HepG2 (cell line): ENCODE results near the gene USP27X. TPM values are rescaled to one million over a fixed set of nuclear protein-coding genes. Genes with fewer than 3 reads are reported as not detected.
A peak's percentile ranks its signal among the peaks of the same experiment; 100 is the strongest.

Experiments used
- JDP2 ChIP-seq: sonication (generic); formaldehyde crosslinking; IDR thresholded peaks from 2 replicates; pipeline ENCODE4 v1.8.1; 2022; ENCODE audit warnings: missing genetic modification reagents, borderline replicate concordance
- MAF1 ChIP-seq: sonication (generic); formaldehyde crosslinking; IDR thresholded peaks from 2 replicates; pipeline ENCODE4 v1.5.0; 2020; ENCODE audit warnings: missing genetic modification reagents, borderline replicate concordance
- MBNL3 ChIP-seq: fragments of 250-450 bp; sonication (Bioruptor Pico); conservative IDR thresholded peaks from 2 replicates; pipeline ENCODE4 v1.8.0; 2022; ENCODE audit warnings: mild to moderate bottlenecking, inconsistent platforms
- NR2C2 ChIP-seq: sonication (generic); formaldehyde crosslinking; IDR thresholded peaks from 2 replicates; pipeline ENCODE4 v1.4.0; 2020; ENCODE audit warnings: missing genetic modification reagents, mild to moderate bottlenecking, moderate library complexity, borderline replicate concordance
- PHF5A ChIP-seq: IDR thresholded peaks from one replicate; pipeline ENCODE4 v1.6.1; 2018; ENCODE audit warnings: low read depth, missing genetic modification reagents; ENCODE audit not compliant: unreplicated experiment
- PRMT3 ChIP-seq: sonication (generic); formaldehyde crosslinking; IDR thresholded peaks from 2 replicates; pipeline ENCODE4 v1.8.1; 2022; ENCODE audit warnings: low read depth, mild to moderate bottlenecking, moderate library complexity, missing genetic modification reagents, borderline replicate concordance
- RELA ChIP-seq: sonication (generic); formaldehyde crosslinking; IDR thresholded peaks from 2 replicates; pipeline ENCODE4 v1.4.0; 2020; ENCODE audit warnings: missing genetic modification reagents
- SSRP1 ChIP-seq: IDR thresholded peaks from 2 replicates; pipeline ENCODE4 v1.6.1; 2016; ENCODE audit warnings: control low read depth
- TARDBP ChIP-seq: sonication (generic); formaldehyde crosslinking; IDR thresholded peaks from 2 replicates; pipeline ENCODE4 v1.8.0; 2022; ENCODE audit warnings: mild to moderate bottlenecking, missing genetic modification reagents
- TRIM24 ChIP-seq: sonication (generic); formaldehyde crosslinking; IDR thresholded peaks from 2 replicates; pipeline ENCODE4 v1.8.0; 2022; ENCODE audit warnings: mild to moderate bottlenecking, missing genetic modification reagents
- ZIK1 ChIP-seq: sonication (generic); formaldehyde crosslinking; IDR thresholded peaks from 2 replicates; pipeline ENCODE4 v1.5.0; 2020; ENCODE audit warnings: mild to moderate bottlenecking, low read depth, missing genetic modification reagents, borderline replicate concordance
- ZKSCAN1 ChIP-seq: fragments of 150-350 bp; IDR thresholded peaks from 2 replicates; pipeline ENCODE4 v1.6.1; 2014; ENCODE audit warnings: low read length
- ZNF251 ChIP-seq: sonication (generic); formaldehyde crosslinking; IDR thresholded peaks from 2 replicates; pipeline ENCODE4 v1.9.0; 2021; ENCODE audit warnings: mild to moderate bottlenecking, missing genetic modification reagents
- ZNF256 ChIP-seq: sonication (generic); formaldehyde crosslinking; conservative IDR thresholded peaks from 2 replicates; pipeline ENCODE4 v1.4.0; 2020; ENCODE audit warnings: missing genetic modification reagents
- ZNF329 ChIP-seq: sonication (generic); formaldehyde crosslinking; IDR thresholded peaks from 2 replicates; pipeline ENCODE4 v1.9.0; 2021; ENCODE audit warnings: low read depth, mild to moderate bottlenecking, missing genetic modification reagents
- ZNF446 ChIP-seq: sonication (generic); formaldehyde crosslinking; IDR thresholded peaks from 2 replicates; pipeline ENCODE4 v1.5.0; 2020; ENCODE audit warnings: mild to moderate bottlenecking, missing genetic modification reagents
- ZNF556 ChIP-seq: sonication (generic); formaldehyde crosslinking; IDR thresholded peaks from 2 replicates; pipeline ENCODE4 v1.4.0; 2020; ENCODE audit warnings: mild to moderate bottlenecking, missing genetic modification reagents, borderline replicate concordance
- ZNF577 ChIP-seq: sonication (generic); formaldehyde crosslinking; IDR thresholded peaks from 2 replicates; pipeline ENCODE4 v1.4.0; 2020; ENCODE audit warnings: mild to moderate bottlenecking, low read depth, missing genetic modification reagents, borderline replicate concordance
- polyA plus RNA-seq, 8 experiments: library from polyadenylated mRNA; depleted of rRNA in 3 of 8; stranded (reverse) in 7 of 8; unstranded in 1 of 8; fragments of >200 nt; fragmentation: Illumina TruSeq in 4 of 8; extraction: Trizol in 4 of 8; gene quantifications; 2 replicates each; pipeline versions ENCODE4 v1.2.1 to v1.2.3, GENCODE V29; 2011 to 2016; ENCODE audit warnings: low read depth in 4 of 8, missing spikeins in 1 of 8, mixed read lengths in 1 of 8; ENCODE audit not compliant: insufficient read depth in 1 of 8
- total RNA-seq, 5 experiments: library from RNA; depleted of rRNA; stranded (reverse); fragments of >200 nt; fragmentation: Illumina TruSeq; extraction: Trizol; gene quantifications; 2 replicates each; pipeline ENCODE4 v1.2.3, GENCODE V29; 2016; ENCODE audit warnings: low read depth in 1 of 5
- TF ChIP-seq, protein P1 (sequence below): sonication (generic); formaldehyde crosslinking; IDR thresholded peaks from 2 replicates; pipeline ENCODE4 v1.4.0; 2020; ENCODE audit warnings: missing genetic modification reagents
- TF ChIP-seq, protein P2 (sequence below): sonication (generic); formaldehyde crosslinking; IDR thresholded peaks from 2 replicates; pipeline ENCODE4 v1.8.0; 2022; ENCODE audit warnings: missing genetic modification reagents, mild to moderate bottlenecking, moderate library complexity, borderline replicate concordance
- TF ChIP-seq, protein P3 (sequence below): sonication (generic); formaldehyde crosslinking; IDR thresholded peaks from 2 replicates; pipeline ENCODE4 v1.8.1; 2022; ENCODE audit warnings: mild to moderate bottlenecking, missing genetic modification reagents
- TF ChIP-seq, protein P4 (sequence below): sonication (generic); formaldehyde crosslinking; IDR thresholded peaks from 2 replicates; pipeline ENCODE4 v1.4.0; 2020; ENCODE audit warnings: missing genetic modification reagents
- TF ChIP-seq, protein P5 (sequence below): sonication (generic); formaldehyde crosslinking; IDR thresholded peaks from 2 replicates; pipeline ENCODE4 v1.9.0; 2021; ENCODE audit warnings: missing genetic modification reagents, mild to moderate bottlenecking, borderline replicate concordance

Gene USP27X
- total and polyA plus RNA-seq, 2 of the 13 experiments (the other 11 are each of a cell fraction or from before 2014, with no cell fraction given) = 7.2 to 9.7 TPM

DNA sequence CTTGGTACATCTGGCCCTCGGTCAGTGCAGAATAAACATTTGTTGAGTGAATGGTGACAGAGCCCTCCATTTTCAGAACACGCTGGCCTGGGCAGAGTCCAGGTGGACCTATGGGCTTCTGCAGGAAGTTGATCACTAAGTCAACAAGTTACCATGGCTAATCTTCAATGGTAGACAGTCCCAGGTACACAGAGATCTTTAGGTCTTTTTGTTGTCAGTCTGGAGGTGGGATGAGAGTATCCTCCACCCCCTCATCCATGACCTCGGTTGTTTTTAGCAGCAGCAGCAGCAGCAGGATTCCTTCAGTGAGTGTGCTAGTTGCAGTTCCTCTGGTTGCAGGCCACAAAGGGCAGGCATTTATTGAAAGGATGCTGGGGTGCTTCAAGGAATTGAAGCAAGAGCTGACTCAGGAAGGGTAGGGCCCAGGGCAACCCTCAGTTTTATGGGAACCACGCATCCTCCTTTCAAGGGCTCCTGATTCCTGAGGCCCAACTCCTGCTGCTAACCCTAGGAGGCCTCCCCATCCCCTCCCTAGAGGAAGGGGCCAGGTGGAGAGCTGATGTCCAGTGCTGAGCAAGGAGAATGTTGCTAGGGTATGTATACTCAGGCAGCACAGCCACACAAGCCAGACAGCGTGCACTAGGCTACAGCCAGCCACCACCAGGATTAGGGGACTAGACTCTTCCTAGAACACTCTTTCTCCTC lies 1.7 kb upstream of the USP27X start (continued):
- no peak for TF ChIP-seq TRIM24 (CRISPR knock-in tag)
- no peak for TF ChIP-seq PHF5A (CRISPR knock-in tag)
- TF ChIP-seq, protein P1, sequence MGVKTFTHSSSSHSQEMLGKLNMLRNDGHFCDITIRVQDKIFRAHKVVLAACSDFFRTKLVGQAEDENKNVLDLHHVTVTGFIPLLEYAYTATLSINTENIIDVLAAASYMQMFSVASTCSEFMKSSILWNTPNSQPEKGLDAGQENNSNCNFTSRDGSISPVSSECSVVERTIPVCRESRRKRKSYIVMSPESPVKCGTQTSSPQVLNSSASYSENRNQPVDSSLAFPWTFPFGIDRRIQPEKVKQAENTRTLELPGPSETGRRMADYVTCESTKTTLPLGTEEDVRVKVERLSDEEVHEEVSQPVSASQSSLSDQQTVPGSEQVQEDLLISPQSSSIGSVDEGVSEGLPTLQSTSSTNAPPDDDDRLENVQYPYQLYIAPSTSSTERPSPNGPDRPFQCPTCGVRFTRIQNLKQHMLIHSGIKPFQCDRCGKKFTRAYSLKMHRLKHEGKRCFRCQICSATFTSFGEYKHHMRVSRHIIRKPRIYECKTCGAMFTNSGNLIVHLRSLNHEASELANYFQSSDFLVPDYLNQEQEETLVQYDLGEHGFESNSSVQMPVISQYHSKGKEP (CRISPR knock-in tag) = no peak
- TF ChIP-seq NR2C2 (CRISPR knock-in tag) = peak; percentile 45; the same call in 1 of the 2 replicates
- no peak for TF ChIP-seq ZIK1 (CRISPR knock-in tag)
- no peak for TF ChIP-seq JDP2 (CRISPR knock-in tag)
- no peak for TF ChIP-seq MAF1 (CRISPR knock-in tag)
- TF ChIP-seq, protein P2, sequence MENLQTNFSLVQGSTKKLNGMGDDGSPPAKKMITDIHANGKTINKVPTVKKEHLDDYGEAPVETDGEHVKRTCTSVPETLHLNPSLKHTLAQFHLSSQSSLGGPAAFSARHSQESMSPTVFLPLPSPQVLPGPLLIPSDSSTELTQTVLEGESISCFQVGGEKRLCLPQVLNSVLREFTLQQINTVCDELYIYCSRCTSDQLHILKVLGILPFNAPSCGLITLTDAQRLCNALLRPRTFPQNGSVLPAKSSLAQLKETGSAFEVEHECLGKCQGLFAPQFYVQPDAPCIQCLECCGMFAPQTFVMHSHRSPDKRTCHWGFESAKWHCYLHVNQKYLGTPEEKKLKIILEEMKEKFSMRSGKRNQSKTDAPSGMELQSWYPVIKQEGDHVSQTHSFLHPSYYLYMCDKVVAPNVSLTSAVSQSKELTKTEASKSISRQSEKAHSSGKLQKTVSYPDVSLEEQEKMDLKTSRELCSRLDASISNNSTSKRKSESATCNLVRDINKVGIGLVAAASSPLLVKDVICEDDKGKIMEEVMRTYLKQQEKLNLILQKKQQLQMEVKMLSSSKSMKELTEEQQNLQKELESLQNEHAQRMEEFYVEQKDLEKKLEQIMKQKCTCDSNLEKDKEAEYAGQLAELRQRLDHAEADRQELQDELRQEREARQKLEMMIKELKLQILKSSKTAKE = peak; percentile 73
- TF ChIP-seq RELA (CRISPR knock-in tag) = no peak
- TF ChIP-seq ZNF251 = no peak
- TF ChIP-seq ZNF577 (CRISPR knock-in tag) = no peak
- TF ChIP-seq SSRP1 (CRISPR knock-in tag) = no peak
- TF ChIP-seq ZNF256 (CRISPR knock-in tag) = no peak
- TF ChIP-seq ZNF329 (CRISPR knock-in tag) = no peak
- no peak for TF ChIP-seq PRMT3 (CRISPR knock-in tag)
- TF ChIP-seq, protein P3, sequence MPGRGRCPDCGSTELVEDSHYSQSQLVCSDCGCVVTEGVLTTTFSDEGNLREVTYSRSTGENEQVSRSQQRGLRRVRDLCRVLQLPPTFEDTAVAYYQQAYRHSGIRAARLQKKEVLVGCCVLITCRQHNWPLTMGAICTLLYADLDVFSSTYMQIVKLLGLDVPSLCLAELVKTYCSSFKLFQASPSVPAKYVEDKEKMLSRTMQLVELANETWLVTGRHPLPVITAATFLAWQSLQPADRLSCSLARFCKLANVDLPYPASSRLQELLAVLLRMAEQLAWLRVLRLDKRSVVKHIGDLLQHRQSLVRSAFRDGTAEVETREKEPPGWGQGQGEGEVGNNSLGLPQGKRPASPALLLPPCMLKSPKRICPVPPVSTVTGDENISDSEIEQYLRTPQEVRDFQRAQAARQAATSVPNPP (CRISPR knock-in tag) = no peak
- no peak for TF ChIP-seq ZKSCAN1
- TF ChIP-seq ZNF446 (CRISPR knock-in tag) = no peak
- TF ChIP-seq, protein P4, sequence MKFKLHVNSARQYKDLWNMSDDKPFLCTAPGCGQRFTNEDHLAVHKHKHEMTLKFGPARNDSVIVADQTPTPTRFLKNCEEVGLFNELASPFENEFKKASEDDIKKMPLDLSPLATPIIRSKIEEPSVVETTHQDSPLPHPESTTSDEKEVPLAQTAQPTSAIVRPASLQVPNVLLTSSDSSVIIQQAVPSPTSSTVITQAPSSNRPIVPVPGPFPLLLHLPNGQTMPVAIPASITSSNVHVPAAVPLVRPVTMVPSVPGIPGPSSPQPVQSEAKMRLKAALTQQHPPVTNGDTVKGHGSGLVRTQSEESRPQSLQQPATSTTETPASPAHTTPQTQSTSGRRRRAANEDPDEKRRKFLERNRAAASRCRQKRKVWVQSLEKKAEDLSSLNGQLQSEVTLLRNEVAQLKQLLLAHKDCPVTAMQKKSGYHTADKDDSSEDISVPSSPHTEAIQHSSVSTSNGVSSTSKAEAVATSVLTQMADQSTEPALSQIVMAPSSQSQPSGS (CRISPR knock-in tag) = 0 out of 2 replicates have a peak, but pooled peaks have one; percentile 50
- TF ChIP-seq, protein P5, sequence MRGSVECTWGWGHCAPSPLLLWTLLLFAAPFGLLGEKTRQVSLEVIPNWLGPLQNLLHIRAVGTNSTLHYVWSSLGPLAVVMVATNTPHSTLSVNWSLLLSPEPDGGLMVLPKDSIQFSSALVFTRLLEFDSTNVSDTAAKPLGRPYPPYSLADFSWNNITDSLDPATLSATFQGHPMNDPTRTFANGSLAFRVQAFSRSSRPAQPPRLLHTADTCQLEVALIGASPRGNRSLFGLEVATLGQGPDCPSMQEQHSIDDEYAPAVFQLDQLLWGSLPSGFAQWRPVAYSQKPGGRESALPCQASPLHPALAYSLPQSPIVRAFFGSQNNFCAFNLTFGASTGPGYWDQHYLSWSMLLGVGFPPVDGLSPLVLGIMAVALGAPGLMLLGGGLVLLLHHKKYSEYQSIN (CRISPR knock-in tag) = no peak
- TF ChIP-seq ZNF556 (CRISPR knock-in tag) = no peak
- TF ChIP-seq MBNL3 (CRISPR knock-in tag) = no peak
- no peak for TF ChIP-seq TARDBP (CRISPR knock-in tag)
